ENCODE results near the gene SFXN2. TPM values are rescaled to one million over a fixed set of nuclear protein-coding genes. Genes with fewer than 3 reads are reported as not detected.
"Not testable (repeated sequence)": the region's sequence is repeated elsewhere in the genome, so short reads cannot be mapped to it uniquely, and the experiment has no call there.

SFXN2 gene
- total RNA-seq, 1 donor from 2014 or later: 38.7 TPM

DNA sequence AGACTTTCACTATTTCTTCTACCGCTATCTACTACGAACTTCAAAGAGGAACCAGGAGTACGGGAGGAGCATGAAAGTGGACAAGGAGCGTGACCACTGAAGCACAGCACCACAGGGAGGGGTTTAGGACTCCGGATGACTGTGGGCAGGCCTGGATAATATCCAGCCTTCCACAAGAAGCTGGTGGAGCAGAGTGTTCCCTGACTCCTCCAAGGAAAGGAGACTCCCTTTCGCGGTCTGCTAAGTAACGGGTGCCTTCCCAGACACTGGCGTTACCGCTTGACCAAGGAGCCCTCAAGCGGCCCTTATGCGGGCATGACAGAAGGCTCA lies 44.5 kb downstream of the SFXN2 start:
- H3K27me3 Mint-ChIP-seq; H3K27ac Mint-ChIP-seq; DNase-seq; H3K4me3 Mint-ChIP-seq; intact Hi-C loops (cut with micrococcal nuclease); H3K9me3 Mint-ChIP-seq: not testable (repeated sequence)
- Mint-ChIP-seq H3K4me1 (peaks cover 15% of the 10 kb centered on the region), H3K36me3 (ENCODE audit: low read depth) (peaks cover 10% of the 10 kb centered on the region)

- no peak overlapping the region for H3K27ac Mint-ChIP-seq
Measured at GRCh38 chr10:102759497-102760210, 45.2 kb downstream of the SFXN2 start.

GRCh38 chr10:102761981-102762380 lies 47.5 kb downstream of the SFXN2 start:
- Mint-ChIP-seq H3K36me3 (ENCODE audit: low read depth) (peaks cover 21% of the 10 kb centered on the region), H3K9me3 (no peaks in the 10 kb centered on the region), H3K4me3 (no peak overlapping the region), H3K27ac (no peak overlapping the region), H3K27me3 (no peaks in the 10 kb centered on the region), H3K4me1 (peaks cover 18% of the 10 kb centered on the region)
- intact Hi-C loops (cut with micrococcal nuclease): loop anchor here (2.0 kb wide), 1 partner anchor 15 kb away; no protein-coding TSS in a partner anchor
- DNase-seq: no peak

More at GRCh38 chr10:102759497-102760210, 45.2 kb downstream of the SFXN2 start:
- H3K4me1 Mint-ChIP-seq: peaks cover 18% of the 10 kb centered on the region
- intact Hi-C loops (cut with micrococcal nuclease): no loop called here
- no peaks in the 10 kb centered on the region for H3K27me3 Mint-ChIP-seq
- H3K36me3 Mint-ChIP-seq (ENCODE audit: low read depth): peaks cover 14% of the 10 kb centered on the region
- H3K4me3 Mint-ChIP-seq: no peak overlapping the region
- DNase-seq: no peak
- H3K9me3 Mint-ChIP-seq: no peaks in the 10 kb centered on the region

GRCh38 chr10:102762401-102763015 lies 48.1 kb downstream of the SFXN2 start:
- DNase-seq: no peak
- no peak overlapping the region for H3K4me3 Mint-ChIP-seq
- H3K9me3 Mint-ChIP-seq: no peaks in the 10 kb centered on the region
- intact Hi-C loops (cut with micrococcal nuclease): loop anchor here (2.0 kb wide), 1 partner anchor 14 kb away; no protein-coding TSS in a partner anchor
- no peak overlapping the region for H3K27ac Mint-ChIP-seq
- H3K36me3 Mint-ChIP-seq (ENCODE audit: low read depth): peaks cover 21% of the 10 kb centered on the region
- peaks cover 19% of the 10 kb centered on the region for H3K4me1 Mint-ChIP-seq
- no peaks in the 10 kb centered on the region for H3K27me3 Mint-ChIP-seq

GRCh38 chr10:102763037-102763607 lies 48.7 kb downstream of the SFXN2 start:
- Mint-ChIP-seq H3K9me3 (no peaks in the 10 kb centered on the region), H3K4me3 (no peak overlapping the region), H3K27ac (no peak overlapping the region), H3K27me3 (no peaks in the 10 kb centered on the region), H3K36me3 (ENCODE audit: low read depth) (peaks cover 21% of the 10 kb centered on the region), H3K4me1 (peaks cover 22% of the 10 kb centered on the region)
- intact Hi-C loops (cut with micrococcal nuclease): loop anchor here (2.0 kb wide), 1 partner anchor 14 kb away; no protein-coding TSS in a partner anchor
- no peak for DNase-seq

DNA sequence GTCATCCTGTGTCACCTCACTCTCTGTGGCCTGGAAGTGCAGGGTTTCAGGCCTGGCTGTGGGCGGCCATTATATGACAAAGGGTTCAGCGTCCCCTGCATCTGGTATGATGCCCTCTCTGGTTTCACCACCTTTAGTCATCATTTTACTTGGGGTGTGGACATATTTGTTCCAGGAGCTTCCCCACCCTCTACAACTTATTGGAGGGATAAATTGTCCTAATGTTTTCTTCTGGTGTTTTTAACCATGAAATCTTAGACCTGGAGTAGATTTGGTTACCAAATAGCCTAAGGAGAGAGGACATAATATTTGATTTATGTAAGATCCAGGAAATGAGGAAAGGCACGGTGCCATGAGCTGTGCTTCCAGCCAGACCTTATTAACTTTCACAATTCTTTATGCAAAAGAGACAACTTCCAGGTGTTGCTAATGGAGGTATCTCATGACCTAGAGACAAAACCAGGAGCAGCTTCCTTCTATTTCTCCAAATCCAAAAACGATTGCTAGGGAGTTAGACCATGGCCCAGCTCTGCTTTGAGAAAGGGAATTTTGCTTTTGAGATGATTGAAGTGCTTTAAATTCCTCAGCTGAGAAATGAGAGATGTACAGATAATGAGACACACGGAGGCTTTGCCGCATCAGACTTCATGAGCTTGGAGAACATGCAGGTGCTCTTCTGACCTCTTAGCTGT lies 50.2 kb downstream of the SFXN2 start:
- Mint-ChIP-seq H3K9me3 (no peaks in the 10 kb centered on the region), H3K4me1 (peaks cover 17% of the 10 kb centered on the region), H3K27me3 (no peaks in the 10 kb centered on the region), H3K27ac (no peak overlapping the region), H3K36me3 (ENCODE audit: low read depth) (peaks cover 16% of the 10 kb centered on the region), H3K4me3 (no peak overlapping the region)
- DNase-seq: no peak
- intact Hi-C loops (cut with micrococcal nuclease): no loop called here

GRCh38 chr10:102765336-102765735 lies 50.9 kb downstream of the SFXN2 start:
- peaks cover 21% of the 10 kb centered on the region for H3K4me1 Mint-ChIP-seq
- no peak overlapping the region for H3K27ac Mint-ChIP-seq
- no peak for DNase-seq
- intact Hi-C loops (cut with micrococcal nuclease): no loop called here
- H3K9me3 Mint-ChIP-seq: no peaks in the 10 kb centered on the region
- peaks cover 11% of the 10 kb centered on the region for H3K36me3 Mint-ChIP-seq (ENCODE audit: low read depth)
- no peak overlapping the region for H3K4me3 Mint-ChIP-seq
- H3K27me3 Mint-ChIP-seq: no peaks in the 10 kb centered on the region

DNA sequence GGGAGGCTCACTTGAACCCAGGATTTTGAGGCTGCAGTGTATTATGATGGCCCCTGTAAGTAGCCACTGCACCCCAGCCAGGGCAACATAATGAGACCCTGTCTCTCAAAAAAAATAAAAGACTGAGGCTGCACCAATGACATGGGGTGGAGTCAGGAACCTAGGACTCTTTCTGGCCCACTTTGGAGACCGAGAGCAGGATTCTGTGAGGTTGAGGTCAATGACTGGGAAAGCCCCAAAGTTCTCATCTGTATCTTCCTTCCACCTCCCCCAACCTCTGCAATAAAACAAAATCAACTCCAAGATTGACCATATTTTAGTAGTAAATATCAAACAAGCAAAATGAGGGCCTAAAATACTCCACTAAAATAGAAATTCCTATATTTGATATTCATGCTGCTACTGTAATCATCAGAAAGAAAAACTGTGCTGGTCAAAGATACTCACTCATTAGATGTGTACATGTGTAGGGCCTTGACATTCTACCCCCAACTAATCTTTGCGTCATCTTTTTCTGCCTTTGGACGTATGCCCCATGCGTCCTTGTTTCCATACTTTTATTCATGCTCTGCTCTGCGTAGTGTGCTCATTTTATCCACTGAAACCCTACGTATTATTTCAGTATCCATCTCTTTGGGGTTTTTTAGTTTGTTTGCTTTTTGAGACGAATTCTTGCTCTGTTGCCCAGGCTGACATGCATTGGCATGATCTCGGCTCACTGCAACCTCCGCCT lies 53.2 kb downstream of the SFXN2 start:
- H3K4me3 Mint-ChIP-seq: no peak overlapping the region
- peaks cover 28% of the 10 kb centered on the region for H3K4me1 Mint-ChIP-seq
- no peaks in the 10 kb centered on the region for H3K27me3 Mint-ChIP-seq
- intact Hi-C loops (cut with micrococcal nuclease): no loop called here
- no peak overlapping the region for H3K27ac Mint-ChIP-seq
- DNase-seq: no peak
- no peaks in the 10 kb centered on the region for H3K9me3 Mint-ChIP-seq
- H3K36me3 Mint-ChIP-seq (ENCODE audit: low read depth): peaks cover 11% of the 10 kb centered on the region

DNA sequence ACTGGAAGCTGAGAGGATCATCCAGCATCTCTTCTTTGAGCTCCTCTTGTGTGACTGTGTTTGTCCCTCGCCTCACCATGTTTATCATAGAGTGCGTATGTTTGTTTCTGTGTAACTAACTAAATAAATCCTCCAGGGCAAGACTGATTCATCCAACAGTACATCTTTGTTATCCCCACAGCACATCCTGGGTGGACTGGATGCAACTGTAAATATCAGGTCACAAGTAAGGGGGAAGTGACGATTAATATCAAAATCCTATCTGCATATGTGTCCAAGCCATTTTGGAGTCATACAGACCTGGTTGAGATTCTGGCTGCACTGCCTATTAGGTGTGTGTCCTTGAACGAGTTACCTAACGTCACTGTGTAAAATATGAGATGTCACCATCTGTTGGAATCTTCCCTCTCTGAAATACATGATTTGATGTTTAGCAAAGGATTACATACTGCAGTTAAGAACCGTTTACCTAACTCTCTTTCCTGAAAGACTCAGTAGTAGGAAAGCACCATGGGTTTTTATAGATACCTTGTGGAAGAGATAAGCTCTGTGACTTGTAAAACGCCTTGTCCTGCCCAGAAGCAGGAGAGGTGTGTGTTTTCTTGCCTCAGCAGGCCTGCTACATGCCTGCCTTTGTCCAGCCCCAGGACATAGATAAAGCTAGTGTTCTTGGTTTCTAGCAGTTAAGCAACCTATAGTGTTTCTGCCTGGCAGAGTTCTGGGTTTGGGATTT lies 55.1 kb downstream of the SFXN2 start:
- intact Hi-C loops (cut with micrococcal nuclease): loop anchor here (5.0 kb wide), 1 partner anchor 43 kb away; no protein-coding TSS in a partner anchor

DNA sequence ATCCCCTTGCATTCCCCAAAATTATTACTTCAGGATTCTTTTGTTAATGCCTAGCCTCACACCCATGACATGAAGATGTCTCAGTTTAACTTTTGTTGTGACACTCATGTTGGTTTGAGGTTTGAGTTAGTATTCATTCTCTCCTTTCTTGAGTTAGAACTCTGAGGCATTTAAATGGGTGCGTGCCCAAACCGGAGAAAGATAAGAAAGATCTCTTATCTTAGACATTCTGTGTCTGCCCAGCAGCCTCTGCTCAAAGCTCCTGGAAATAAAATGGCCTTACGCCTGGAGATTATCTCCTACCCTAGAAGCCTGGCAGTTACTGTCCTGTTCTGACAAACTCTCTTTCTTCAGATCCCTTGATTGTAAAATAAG lies 55.7 kb downstream of the SFXN2 start:
- peaks cover 42% of the 10 kb centered on the region for H3K4me1 Mint-ChIP-seq
- no peaks in the 10 kb centered on the region for H3K9me3 Mint-ChIP-seq
- H3K27me3 Mint-ChIP-seq: no peaks in the 10 kb centered on the region
- peak overlapping the region; percentile 0 for H3K27ac Mint-ChIP-seq
- H3K36me3 Mint-ChIP-seq (ENCODE audit: low read depth): peaks cover 12% of the 10 kb centered on the region
- DNase-seq: no peak
- intact Hi-C loops (cut with micrococcal nuclease): loop anchor here (5.0 kb wide), 1 partner anchor 42 kb away; no protein-coding TSS in a partner anchor
- no peak overlapping the region for H3K4me3 Mint-ChIP-seq

More for the DNA sequence above, 55.1 kb downstream of the SFXN2 start:
- Mint-ChIP-seq H3K4me3 (no peak overlapping the region), H3K36me3 (ENCODE audit: low read depth) (peaks cover 12% of the 10 kb centered on the region), H3K9me3 (no peaks in the 10 kb centered on the region), H3K4me1 (peaks cover 40% of the 10 kb centered on the region), H3K27me3 (no peaks in the 10 kb centered on the region), H3K27ac (peak overlapping the region; percentile 0)
- DNase-seq: no peak

DNA sequence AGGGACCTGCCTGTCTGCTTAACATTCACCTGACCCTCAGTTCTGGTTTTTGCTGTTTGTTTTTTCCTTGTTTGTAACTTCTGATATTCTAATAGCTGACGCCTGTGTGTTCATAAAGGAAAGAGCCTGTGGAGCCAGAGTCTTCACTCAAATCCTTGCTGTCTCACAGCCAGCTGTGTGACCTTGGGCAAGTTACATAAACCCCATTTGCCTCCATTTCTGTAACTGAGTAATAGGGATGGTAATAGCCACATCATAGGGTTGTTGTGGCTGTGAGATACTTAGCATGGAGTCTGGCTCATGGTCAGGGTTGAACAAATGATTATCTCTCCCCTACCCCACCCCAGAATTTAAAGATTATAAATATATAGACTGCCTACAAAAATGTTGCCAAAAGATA lies 56.4 kb downstream of the SFXN2 start:
- no peak for DNase-seq
- H3K36me3 Mint-ChIP-seq (ENCODE audit: low read depth): peaks cover 11% of the 10 kb centered on the region
- no peak overlapping the region for H3K4me3 Mint-ChIP-seq
- intact Hi-C loops (cut with micrococcal nuclease): loop anchor here (5.0 kb wide), 1 partner anchor 42 kb away; no protein-coding TSS in a partner anchor
- H3K27ac Mint-ChIP-seq: no peak overlapping the region
- peaks cover 48% of the 10 kb centered on the region for H3K4me1 Mint-ChIP-seq
- no peaks in the 10 kb centered on the region for H3K9me3 Mint-ChIP-seq
- no peaks in the 10 kb centered on the region for H3K27me3 Mint-ChIP-seq

DNA sequence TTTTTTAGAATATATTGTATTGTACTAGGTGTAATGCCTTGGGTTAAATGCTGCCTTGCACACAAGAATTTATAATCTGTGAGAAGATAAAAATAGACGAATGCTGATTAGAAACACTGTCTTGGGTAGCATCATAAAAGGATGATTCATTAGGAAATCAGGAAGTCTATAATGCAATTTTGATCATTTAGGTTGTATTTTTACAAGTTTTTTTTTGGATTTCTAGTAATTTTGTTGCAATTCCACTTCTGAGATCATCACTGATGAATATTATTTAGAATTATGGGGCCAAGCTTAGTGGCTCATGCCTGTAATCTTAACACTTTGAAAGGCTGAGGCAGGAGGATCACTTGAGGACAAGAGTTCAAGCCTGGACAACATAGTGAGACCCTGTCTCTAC lies 58.9 kb downstream of the SFXN2 start:
- H3K27ac Mint-ChIP-seq: no peak overlapping the region
- H3K4me3 Mint-ChIP-seq: no peak overlapping the region
- intact Hi-C loops (cut with micrococcal nuclease): loop anchor here (2.0 to 5.0 kb wide), 2 partner anchors 21 to 39 kb away; no protein-coding TSS in a partner anchor
- no peak for DNase-seq
- no peaks in the 10 kb centered on the region for H3K27me3 Mint-ChIP-seq
- H3K4me1 Mint-ChIP-seq: peaks cover 50% of the 10 kb centered on the region
- peaks cover 11% of the 10 kb centered on the region for H3K36me3 Mint-ChIP-seq (ENCODE audit: low read depth)
- no peaks in the 10 kb centered on the region for H3K9me3 Mint-ChIP-seq

DNA sequence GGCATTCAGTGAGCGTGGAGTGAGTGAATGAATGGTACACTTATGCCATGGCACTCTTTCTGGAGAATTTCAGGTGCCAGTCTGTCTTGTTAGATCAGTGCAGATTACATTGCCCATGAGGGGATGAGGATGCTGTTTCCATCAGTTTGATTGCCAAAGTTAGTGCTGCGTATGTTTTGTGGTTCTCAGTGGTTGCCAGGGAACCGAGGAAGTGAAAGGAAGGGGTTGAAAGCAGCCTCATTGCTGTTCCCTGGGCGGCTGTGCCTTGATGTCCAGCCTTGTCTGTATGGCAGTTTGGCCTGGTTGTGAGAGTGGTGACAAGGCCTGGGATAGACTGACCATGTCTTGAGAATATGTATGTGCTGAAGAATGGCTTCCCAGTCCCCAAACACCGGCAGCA lies 59.5 kb downstream of the SFXN2 start:
- Mint-ChIP-seq H3K27me3 (no peaks in the 10 kb centered on the region), H3K27ac (peak overlapping the region; percentile 68), H3K9me3 (no peaks in the 10 kb centered on the region), H3K4me3 (no peak overlapping the region), H3K4me1 (peaks cover 50% of the 10 kb centered on the region), H3K36me3 (ENCODE audit: low read depth) (peaks cover 11% of the 10 kb centered on the region)
- intact Hi-C loops (cut with micrococcal nuclease): loop anchor here (2.0 to 5.0 kb wide), 2 partner anchors 21 to 38 kb away; no protein-coding TSS in a partner anchor
- peak; percentile 79 for DNase-seq
